ENCODE results near the gene PRR14L.

- TF ChIP-seq POLR2A (IDR thresholded peaks at IDR 0.05; ENCODE audit: low read depth, low read length) (no peak), POLR2AphosphoS5 (IDR thresholded peaks at IDR 0.05; ENCODE audit: low read depth, low read length) (no peak)
These were observed 26.3 kb upstream of the PRR14L start for GRCh38 chr22:31776231-31776630.
